ENCODE data around the gene GIN1. TPM values are rescaled to one million over a fixed set of nuclear protein-coding genes. Genes with fewer than 3 reads are reported as not detected.

The GIN1 gene
- total RNA-seq, result 3.7 and 6.5 TPM in 2 replicates

GRCh38 chr5:103119765-103120606 is at the start of gene GIN1, which contains the start of gene PPIP5K2:
GIN1 (minus strand) TSS chr5:103120138; CDS start chr5:103108707, 11,431 bp downstream.
PPIP5K2 (plus strand) TSS chr5:103120301; CDS start chr5:103129590, 9,289 bp downstream.

Other genes with a start within 250 kb of the GIN1 start
- gene PPIP5K2, start 163 bp upstream of the GIN1 start, total RNA-seq, result 57.7 and 63.5 TPM in 2 replicates
- 5.1 and 8.0 TPM in 2 replicates for gene MACIR, start 138.6 kb upstream of the GIN1 start, total RNA-seq

Data from subcutaneous preadipocyte (primary cell).